MM.1S (cell line): ENCODE data around the gene GRIK3.

Experiments
- DNase-seq: peaks from one replicate; pipeline ENCODE4 v3.0.0-alpha.2; 2015
- H2AFZ ChIP-seq: fragments of 300-600 bp; sonication (generic); 2 replicates; pipeline ENCODE4 v1.6.0; 2016; ENCODE audit warnings: antibody characterized with exemption, low read length
- H3F3A ChIP-seq: fragments of 300-600 bp; sonication (generic); 2 replicates; pipeline ENCODE4 v1.6.1; 2016; ENCODE audit warnings: mild to moderate bottlenecking, antibody characterized with exemption, low read length, moderate library complexity, mixed read lengths; ENCODE audit not compliant: insufficient read depth
- H3K27ac ChIP-seq: fragments of 300-600 bp; sonication (generic); 2 replicates; pipeline ENCODE4 v1.5.1; 2016; ENCODE audit warnings: mild to moderate bottlenecking, low read length
- H3K27me3 ChIP-seq: fragments of 300-600 bp; sonication (generic); replicated peaks from 2 replicates; pipeline ENCODE4 v1.6.0; 2016; ENCODE audit warnings: low read length; ENCODE audit not compliant: insufficient read depth
- H3K36me3 ChIP-seq: fragments of 300-600 bp; sonication (generic); replicated peaks from 2 replicates; pipeline ENCODE4 v1.6.1; 2016; ENCODE audit warnings: mild to moderate bottlenecking, low read length, mixed read lengths; ENCODE audit not compliant: insufficient read depth
- H3K4me1 ChIP-seq: fragments of 300-600 bp; sonication (generic); 2 replicates; pipeline ENCODE4 v1.6.1; 2016; ENCODE audit warnings: low read length, mixed read lengths
- H3K4me2 ChIP-seq: fragments of 300-600 bp; sonication (generic); 2 replicates; pipeline ENCODE4 v1.6.0; 2016; ENCODE audit warnings: low read depth, low read length
- H3K4me3 ChIP-seq: fragments of 300-600 bp; sonication (generic); 2 replicates; pipeline ENCODE4 v1.5.1; 2016; ENCODE audit warnings: low read length, mixed read lengths
- H3K79me2 ChIP-seq: fragments of 300-600 bp; sonication (generic); 2 replicates; pipeline ENCODE4 v1.6.1; 2016; ENCODE audit warnings: mixed run types, low read length, mixed read lengths
- H3K9ac ChIP-seq: fragments of 300-600 bp; sonication (generic); 2 replicates; pipeline ENCODE4 v1.6.1; 2016; ENCODE audit warnings: low read length, mixed read lengths
- H3K9me2 ChIP-seq: fragments of 300-600 bp; sonication (generic); replicated peaks from 2 replicates; pipeline ENCODE4 v1.6.1; 2016; ENCODE audit warnings: mild to moderate bottlenecking, low read length, mixed read lengths; ENCODE audit not compliant: insufficient read depth
- H3K9me3 ChIP-seq: fragments of 300-600 bp; sonication (generic); replicated peaks from 2 replicates; pipeline ENCODE4 v1.6.1; 2016; ENCODE audit warnings: mild to moderate bottlenecking, low read length, mixed read lengths; ENCODE audit not compliant: insufficient read depth
- H4K20me1 ChIP-seq: fragments of 300-600 bp; sonication (generic); 2 replicates; pipeline ENCODE4 v1.6.1; 2016; ENCODE audit warnings: mild to moderate bottlenecking, low read length, moderate library complexity, mixed read lengths; ENCODE audit not compliant: insufficient read depth
- EZH2 ChIP-seq: fragments of 300-600 bp; sonication (generic); optimal IDR thresholded peaks from 2 replicates; pipeline ENCODE3; 2017; ENCODE audit warnings: low read depth, mild to moderate bottlenecking, antibody characterized with exemption, low read length, mixed read lengths
- EZH2phosphoT487 ChIP-seq: fragments of 300-600 bp; sonication (generic); IDR thresholded peaks from 2 replicates; pipeline ENCODE4 v1.6.1; 2018; ENCODE audit warnings: antibody characterized with exemption, low read length
- TF ChIP-seq, protein P1 (sequence below): fragments of 300-600 bp; sonication (generic); IDR thresholded peaks from 2 replicates; pipeline ENCODE4 v1.5.1; 2016; ENCODE audit warnings: antibody characterized with exemption, low read length, mixed read lengths

Gene GRIK3

GRCh38 chr1:36803868-36804570 lies 230.3 kb downstream of the GRIK3 start:
- no peak for DNase-seq
- Histone ChIP-seq H3K4me3 (no peak overlapping the region), H4K20me1 (no peaks in the 10 kb centered on the region)

DNA sequence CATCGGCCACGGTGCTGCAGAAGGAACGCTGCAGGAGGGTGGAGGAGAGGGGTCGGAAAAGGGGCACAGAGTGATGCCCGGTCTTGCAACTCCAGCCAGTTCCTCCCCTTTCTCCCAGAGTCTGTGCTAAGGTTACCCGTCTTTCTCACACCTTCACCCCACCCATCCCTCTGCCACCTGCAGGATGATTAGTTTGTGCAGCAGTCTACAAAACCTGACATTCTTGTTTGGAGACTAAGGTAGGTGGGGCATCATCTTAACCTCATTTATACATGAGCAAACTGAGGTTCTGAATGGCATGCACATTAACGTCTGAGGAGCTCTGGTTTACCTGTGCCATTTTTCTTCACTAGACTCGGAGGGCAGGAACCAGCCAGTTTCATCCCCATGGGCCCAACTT lies 232.3 kb downstream of the GRIK3 start:
- Histone ChIP-seq H3K4me3 (no peak overlapping the region), H4K20me1 (no peaks in the 10 kb centered on the region), H3K4me1 (no peaks in the 10 kb centered on the region), H3F3A (no peaks in the 10 kb centered on the region), H2AFZ (no peak overlapping the region), H3K27me3 (peaks cover 86% of the 10 kb centered on the region), H3K4me2 (no peak overlapping the region), H3K27ac (no peak overlapping the region), H3K9me3 (no peaks in the 10 kb centered on the region), H3K9ac (no peak overlapping the region), H3K79me2 (no peaks in the 10 kb centered on the region), H3K36me3 (no peaks in the 10 kb centered on the region), H3K9me2 (no peaks in the 10 kb centered on the region)
- TF ChIP-seq, protein P1, sequence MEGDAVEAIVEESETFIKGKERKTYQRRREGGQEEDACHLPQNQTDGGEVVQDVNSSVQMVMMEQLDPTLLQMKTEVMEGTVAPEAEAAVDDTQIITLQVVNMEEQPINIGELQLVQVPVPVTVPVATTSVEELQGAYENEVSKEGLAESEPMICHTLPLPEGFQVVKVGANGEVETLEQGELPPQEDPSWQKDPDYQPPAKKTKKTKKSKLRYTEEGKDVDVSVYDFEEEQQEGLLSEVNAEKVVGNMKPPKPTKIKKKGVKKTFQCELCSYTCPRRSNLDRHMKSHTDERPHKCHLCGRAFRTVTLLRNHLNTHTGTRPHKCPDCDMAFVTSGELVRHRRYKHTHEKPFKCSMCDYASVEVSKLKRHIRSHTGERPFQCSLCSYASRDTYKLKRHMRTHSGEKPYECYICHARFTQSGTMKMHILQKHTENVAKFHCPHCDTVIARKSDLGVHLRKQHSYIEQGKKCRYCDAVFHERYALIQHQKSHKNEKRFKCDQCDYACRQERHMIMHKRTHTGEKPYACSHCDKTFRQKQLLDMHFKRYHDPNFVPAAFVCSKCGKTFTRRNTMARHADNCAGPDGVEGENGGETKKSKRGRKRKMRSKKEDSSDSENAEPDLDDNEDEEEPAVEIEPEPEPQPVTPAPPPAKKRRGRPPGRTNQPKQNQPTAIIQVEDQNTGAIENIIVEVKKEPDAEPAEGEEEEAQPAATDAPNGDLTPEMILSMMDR: no peak
- no peak for TF ChIP-seq EZH2
- TF ChIP-seq EZH2phosphoT487: no peak
- DNase-seq: no peak

More at GRCh38 chr1:36803868-36804570, 230.3 kb downstream of the GRIK3 start:
- Histone ChIP-seq H2AFZ (no peak overlapping the region), H3K9me2 (no peaks in the 10 kb centered on the region), H3K4me2 (no peak overlapping the region), H3K9ac (no peak overlapping the region), H3K27me3 (peaks cover 93% of the 10 kb centered on the region), H3K27ac (no peak overlapping the region), H3K36me3 (no peaks in the 10 kb centered on the region), H3K79me2 (no peaks in the 10 kb centered on the region), H3F3A (no peaks in the 10 kb centered on the region), H3K9me3 (no peaks in the 10 kb centered on the region), H3K4me1 (no peaks in the 10 kb centered on the region)
- TF ChIP-seq, protein P1: no peak
- TF ChIP-seq EZH2 (no peak), EZH2phosphoT487 (no peak)

DNA sequence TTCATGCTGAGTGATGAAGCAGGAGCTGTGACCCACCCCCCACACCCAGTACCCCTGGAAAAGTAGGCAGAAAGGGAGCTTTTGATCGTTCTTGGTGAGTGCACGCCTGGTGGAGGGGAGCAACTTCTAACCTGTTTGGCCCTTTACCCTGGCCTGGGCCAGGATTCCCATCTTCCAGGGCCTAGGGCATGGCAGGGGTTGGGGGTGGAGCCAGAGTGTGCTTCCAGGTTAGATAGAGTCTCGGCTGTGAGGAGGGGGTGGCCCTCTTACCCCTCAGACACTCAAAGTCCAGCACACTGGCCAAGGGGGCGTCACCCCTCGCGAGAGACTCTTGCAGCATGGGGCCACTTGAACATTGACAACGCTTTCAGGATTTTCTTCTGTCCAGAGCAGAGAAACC lies 236.6 kb downstream of the GRIK3 start:
- no peaks in the 10 kb centered on the region for H3K4me1 ChIP-seq

More for the DNA sequence above, 236.6 kb downstream of the GRIK3 start:
- TF ChIP-seq EZH2phosphoT487 (no peak), EZH2 (no peak)
- TF ChIP-seq, protein P1: no peak
- peaks cover 71% of the 10 kb centered on the region for H3K27me3 ChIP-seq
- no peak overlapping the region for H2AFZ ChIP-seq
- H3K36me3 ChIP-seq: no peaks in the 10 kb centered on the region
- H3K27ac ChIP-seq: no peak overlapping the region
- no peaks in the 10 kb centered on the region for H3F3A ChIP-seq
- H3K4me3 ChIP-seq: no peak overlapping the region
- no peaks in the 10 kb centered on the region for H3K9me2 ChIP-seq
- H3K4me2 ChIP-seq: no peak overlapping the region
- H3K9me3 ChIP-seq: no peaks in the 10 kb centered on the region
- DNase-seq: no peak
- H3K79me2 ChIP-seq: no peaks in the 10 kb centered on the region
- no peaks in the 10 kb centered on the region for H4K20me1 ChIP-seq
- no peak overlapping the region for H3K9ac ChIP-seq
